HEK293 (cell line): ENCODE data around the gene FBXW11.

Source experiments
- CTCF ChIA-PET: fragments of 350-600 bp; formaldehyde crosslinking; extraction: SDS; loops from one replicate; lab custom pipeline; 2021; ENCODE audit warnings: antibody characterized with exemption; lab: Yijun Ruan, JAX
- POLR2A ChIA-PET: fragments of 300-600 bp; formaldehyde crosslinking; extraction: SDS; loops from one replicate; lab custom pipeline; 2020; ENCODE audit warnings: antibody characterized with exemption, inconsistent platforms; lab: Yijun Ruan, JAX
- H3K27ac ChIP-seq: fragments of 200-500 bp; sonication (Bioruptor generic); 2 replicates; pipeline ENCODE4 v1.5.1; 2014; ENCODE audit warnings: low read depth, low read length, control low read depth, inconsistent platforms; ENCODE audit errors: extremely low read depth
- H3K36me3 ChIP-seq, 2 experiments: fragments of 200-500 bp in 1 of 2; sonication (Bioruptor generic) in 1 of 2; 1 replicate in 1 of 2; 2 replicates in 1 of 2; pipeline ENCODE4 v1.5.1; 2014 to 2017; ENCODE audit warnings: inconsistent platforms in 2 of 2, low read length in 2 of 2; ENCODE audit not compliant: control insufficient read depth in 2 of 2, insufficient read depth in 1 of 2
- H3K4me1 ChIP-seq: fragments of 200-500 bp; sonication (Bioruptor generic); 2 replicates; pipeline ENCODE4 v1.5.1; 2014; ENCODE audit warnings: mild to moderate bottlenecking, low read length, inconsistent platforms; ENCODE audit not compliant: control insufficient read depth, insufficient read depth
- H3K4me3 ChIP-seq: 2 replicates; pipeline ENCODE4 v1.5.1; 2011; ENCODE audit warnings: low read depth, mild to moderate bottlenecking, control low read depth, low read length, moderate library complexity
- H3K9me3 ChIP-seq: fragments of 200-500 bp; sonication (Bioruptor generic); 2 replicates; pipeline ENCODE4 v1.5.1; 2014; ENCODE audit warnings: low read depth, low read length, inconsistent platforms; ENCODE audit not compliant: control insufficient read depth, insufficient read depth
- KLF10 ChIP-seq: fragments of 450-650 bp; IDR thresholded peaks from 2 replicates; pipeline ENCODE4 v1.5.1; 2018; ENCODE audit warnings: missing biosample characterization, mild to moderate bottlenecking, missing genetic modification characterization
- MYNN ChIP-seq: fragments of 450-650 bp; formaldehyde crosslinking; IDR thresholded peaks from 2 replicates; pipeline ENCODE4 v1.5.1; 2016; ENCODE audit warnings: missing biosample characterization, missing genetic modification characterization, borderline replicate concordance
- ZFP41 ChIP-seq: fragments of 450-650 bp; formaldehyde crosslinking; IDR thresholded peaks from 2 replicates; pipeline ENCODE4 v1.5.1; 2016; ENCODE audit warnings: missing biosample characterization, missing genetic modification characterization, borderline replicate concordance
- ZNF112 ChIP-seq: fragments of 450-650 bp; formaldehyde crosslinking; IDR thresholded peaks from 2 replicates; pipeline ENCODE4 v1.5.0; 2017; ENCODE audit warnings: missing biosample characterization, missing genetic modification characterization
- ZNF133 ChIP-seq: fragments of 450-650 bp; formaldehyde crosslinking; IDR thresholded peaks from 2 replicates; pipeline ENCODE4 v1.5.1; 2016; ENCODE audit warnings: missing biosample characterization, missing genetic modification characterization
- ZNF174 ChIP-seq: fragments of 450-650 bp; formaldehyde crosslinking; IDR thresholded peaks from 2 replicates; pipeline ENCODE4 v1.5.0; 2017; ENCODE audit warnings: missing biosample characterization, mild to moderate bottlenecking, missing genetic modification characterization
- ZNF223 ChIP-seq: fragments of 450-650 bp; formaldehyde crosslinking; IDR thresholded peaks from 2 replicates; pipeline ENCODE4 v1.5.1; 2016; ENCODE audit warnings: missing biosample characterization, missing genetic modification characterization
- ZNF274 ChIP-seq, 2 experiments: fragments of 200-500 bp in 1 of 2; fragments of 450-650 bp in 1 of 2; sonication (Bioruptor generic) in 1 of 2; formaldehyde crosslinking in 1 of 2; IDR thresholded peaks; 2 replicates each; pipeline versions ENCODE4 v1.5.1 to v1.6.1; 2014 to 2016; ENCODE audit warnings: borderline replicate concordance in 1 of 2, inconsistent platforms in 1 of 2, low read length in 1 of 2, missing biosample characterization in 1 of 2, missing genetic modification characterization in 1 of 2
- ZNF433 ChIP-seq: fragments of 450-650 bp; formaldehyde crosslinking; IDR thresholded peaks from 2 replicates; pipeline ENCODE4 v1.5.1; 2016; ENCODE audit warnings: missing biosample characterization, missing genetic modification characterization, low read depth
- ZNF48 ChIP-seq: fragments of 450-650 bp; formaldehyde crosslinking; IDR thresholded peaks from 2 replicates; pipeline ENCODE4 v1.5.1; 2016; ENCODE audit warnings: missing biosample characterization, missing genetic modification characterization
- ZNF510 ChIP-seq: fragments of 450-650 bp; formaldehyde crosslinking; IDR thresholded peaks from 2 replicates; pipeline ENCODE4 v1.5.1; 2018; ENCODE audit warnings: mild to moderate bottlenecking, missing genetic modification characterization, missing biosample characterization; ENCODE audit not compliant: insufficient replicate concordance
- ZNF600 ChIP-seq: fragments of 450-650 bp; formaldehyde crosslinking; IDR thresholded peaks from 2 replicates; pipeline ENCODE4 v1.5.1; 2016; ENCODE audit warnings: missing biosample characterization, missing genetic modification characterization
- ZNF654 ChIP-seq: fragments of 450-650 bp; formaldehyde crosslinking; IDR thresholded peaks from 2 replicates; pipeline ENCODE4 v1.5.1; 2016; ENCODE audit warnings: low read depth, missing biosample characterization, missing genetic modification characterization
- TF ChIP-seq, protein P1 (sequence below): fragments of 450-650 bp; formaldehyde crosslinking; conservative IDR thresholded peaks from 2 replicates; pipeline ENCODE4 v1.5.1; 2016; ENCODE audit warnings: low read depth, missing biosample characterization, missing genetic modification characterization
- TF ChIP-seq, protein P2 (sequence below): fragments of 450-650 bp; formaldehyde crosslinking; optimal IDR thresholded peaks from 2 replicates; pipeline ENCODE3; 2016; ENCODE audit warnings: missing biosample characterization, mild to moderate bottlenecking, missing genetic modification characterization
- TF ChIP-seq, protein P3 (sequence below): fragments of 450-650 bp; formaldehyde crosslinking; IDR thresholded peaks from 2 replicates; pipeline ENCODE4 v1.5.1; 2016; ENCODE audit warnings: missing biosample characterization, missing genetic modification characterization
- TF ChIP-seq, protein P4 (sequence below): fragments of 450-650 bp; formaldehyde crosslinking; IDR thresholded peaks from 2 replicates; pipeline ENCODE4 v1.5.1; 2016; ENCODE audit warnings: missing biosample characterization, missing genetic modification characterization, low read depth
- TF ChIP-seq, protein P5 (sequence below): fragments of 450-650 bp; formaldehyde crosslinking; IDR thresholded peaks from 2 replicates; pipeline ENCODE4 v1.5.1; 2017; ENCODE audit warnings: missing biosample characterization, missing genetic modification characterization
- TF ChIP-seq, protein P6 (sequence below): fragments of 450-650 bp; formaldehyde crosslinking; IDR thresholded peaks from 2 replicates; pipeline ENCODE4 v1.5.1; 2017; ENCODE audit warnings: missing biosample characterization, mild to moderate bottlenecking, missing genetic modification characterization, moderate library complexity
- TF ChIP-seq, protein P7 (sequence below): fragments of 450-650 bp; formaldehyde crosslinking; IDR thresholded peaks from 2 replicates; pipeline ENCODE4 v1.5.1; 2016; ENCODE audit warnings: missing biosample characterization, missing genetic modification characterization, borderline replicate concordance
- TF ChIP-seq, protein P8 (sequence below): fragments of 450-650 bp; formaldehyde crosslinking; IDR thresholded peaks from 2 replicates; pipeline ENCODE4 v1.5.1; 2016; ENCODE audit warnings: missing biosample characterization, missing genetic modification characterization

The FBXW11 gene

DNA sequence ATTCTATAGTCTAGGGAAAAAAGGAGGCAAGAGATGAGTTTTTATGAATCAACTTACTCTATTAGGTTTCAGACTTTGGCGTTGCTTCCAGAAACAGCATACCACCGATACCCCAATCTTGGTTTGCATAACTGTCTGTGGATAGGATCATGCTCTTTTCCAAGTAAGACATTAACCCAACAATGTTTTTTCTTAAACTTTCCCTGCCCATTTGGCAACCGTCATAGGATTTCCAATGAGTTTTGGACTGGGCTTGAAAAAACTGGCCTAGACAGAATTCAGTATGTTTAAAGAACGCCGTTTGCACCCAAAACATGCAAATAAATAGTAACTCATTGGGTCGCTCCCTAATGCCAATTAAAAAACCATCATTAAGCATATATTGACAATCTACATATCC is 114.8 kb downstream of the FBXW11 start (continued):
- TF ChIP-seq, protein P1, sequence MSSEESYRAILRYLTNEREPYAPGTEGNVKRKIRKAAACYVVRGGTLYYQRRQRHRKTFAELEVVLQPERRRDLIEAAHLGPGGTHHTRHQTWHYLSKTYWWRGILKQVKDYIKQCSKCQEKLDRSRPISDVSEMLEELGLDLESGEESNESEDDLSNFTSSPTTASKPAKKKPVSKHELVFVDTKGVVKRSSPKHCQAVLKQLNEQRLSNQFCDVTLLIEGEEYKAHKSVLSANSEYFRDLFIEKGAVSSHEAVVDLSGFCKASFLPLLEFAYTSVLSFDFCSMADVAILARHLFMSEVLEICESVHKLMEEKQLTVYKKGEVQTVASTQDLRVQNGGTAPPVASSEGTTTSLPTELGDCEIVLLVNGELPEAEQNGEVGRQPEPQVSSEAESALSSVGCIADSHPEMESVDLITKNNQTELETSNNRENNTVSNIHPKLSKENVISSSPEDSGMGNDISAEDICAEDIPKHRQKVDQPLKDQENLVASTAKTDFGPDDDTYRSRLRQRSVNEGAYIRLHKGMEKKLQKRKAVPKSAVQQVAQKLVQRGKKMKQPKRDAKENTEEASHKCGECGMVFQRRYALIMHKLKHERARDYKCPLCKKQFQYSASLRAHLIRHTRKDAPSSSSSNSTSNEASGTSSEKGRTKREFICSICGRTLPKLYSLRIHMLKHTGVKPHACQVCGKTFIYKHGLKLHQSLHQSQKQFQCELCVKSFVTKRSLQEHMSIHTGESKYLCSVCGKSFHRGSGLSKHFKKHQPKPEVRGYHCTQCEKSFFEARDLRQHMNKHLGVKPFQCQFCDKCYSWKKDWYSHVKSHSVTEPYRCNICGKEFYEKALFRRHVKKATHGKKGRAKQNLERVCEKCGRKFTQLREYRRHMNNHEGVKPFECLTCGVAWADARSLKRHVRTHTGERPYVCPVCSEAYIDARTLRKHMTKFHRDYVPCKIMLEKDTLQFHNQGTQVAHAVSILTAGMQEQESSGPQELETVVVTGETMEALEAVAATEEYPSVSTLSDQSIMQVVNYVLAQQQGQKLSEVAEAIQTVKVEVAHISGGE (tag by site-specific recombination): no peak
- no peak for TF ChIP-seq ZNF274 (IDR thresholded peaks at IDR 0.05; ENCODE audit: low read length)
- TF ChIP-seq ZNF274 (tag by site-specific recombination; IDR thresholded peaks at IDR 0.05; ENCODE audit: borderline replicate concordance): no peak
- TF ChIP-seq MYNN (tag by site-specific recombination): no peak
- TF ChIP-seq, protein P2, sequence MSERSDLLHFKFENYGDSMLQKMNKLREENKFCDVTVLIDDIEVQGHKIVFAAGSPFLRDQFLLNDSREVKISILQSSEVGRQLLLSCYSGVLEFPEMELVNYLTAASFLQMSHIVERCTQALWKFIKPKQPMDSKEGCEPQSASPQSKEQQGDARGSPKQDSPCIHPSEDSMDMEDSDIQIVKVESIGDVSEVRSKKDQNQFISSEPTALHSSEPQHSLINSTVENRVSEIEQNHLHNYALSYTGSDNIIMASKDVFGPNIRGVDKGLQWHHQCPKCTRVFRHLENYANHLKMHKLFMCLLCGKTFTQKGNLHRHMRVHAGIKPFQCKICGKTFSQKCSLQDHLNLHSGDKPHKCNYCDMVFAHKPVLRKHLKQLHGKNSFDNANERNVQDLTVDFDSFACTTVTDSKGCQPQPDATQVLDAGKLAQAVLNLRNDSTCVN: no peak
- TF ChIP-seq KLF10 (tag by site-specific recombination): no peak
- no peak for TF ChIP-seq ZNF600 (tag by site-specific recombination)
- no peak for TF ChIP-seq ZNF433
- TF ChIP-seq ZNF223 (tag by site-specific recombination): no peak

DNA sequence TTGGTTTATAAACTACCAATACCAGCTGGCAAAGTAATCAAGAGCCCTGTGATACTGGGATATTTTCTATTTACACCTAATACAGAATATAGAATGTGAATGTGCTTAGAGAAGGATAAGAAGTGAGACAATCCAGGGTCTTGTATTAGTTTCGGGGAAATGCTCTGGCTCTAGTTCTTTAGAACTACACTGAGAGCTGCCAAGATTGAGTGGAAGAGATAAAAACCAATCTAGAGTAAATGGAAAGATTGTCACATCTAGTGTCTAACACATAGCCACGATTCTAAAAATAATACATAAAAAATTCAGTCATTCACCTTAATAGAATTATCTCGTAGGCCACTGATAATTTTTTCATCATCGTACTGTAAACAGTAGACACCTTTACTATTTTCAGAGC is 115.3 kb downstream of the FBXW11 start:
- H3K27ac ChIP-seq: no peak overlapping the region
- ChIA-PET POLR2A (no interaction called here), CTCF (interaction anchor here (0.5 kb wide), 1 partner anchor 555 kb away, joined by 5 read pairs; no protein-coding TSS in a partner anchor)
- H3K36me3 ChIP-seq: peaks cover 14 to 21% of the 10 kb centered on the region in 2 experiments; a peak in 2 of 3 replicates
- no peaks in the 10 kb centered on the region for H3K4me1 ChIP-seq
- H3K9me3 ChIP-seq: no peaks in the 10 kb centered on the region
- no peak overlapping the region for H3K4me3 ChIP-seq
- no peak for TF ChIP-seq ZFP41 (tag by site-specific recombination)
- no peak for TF ChIP-seq ZNF48 (tag by site-specific recombination)
- TF ChIP-seq, protein P3, sequence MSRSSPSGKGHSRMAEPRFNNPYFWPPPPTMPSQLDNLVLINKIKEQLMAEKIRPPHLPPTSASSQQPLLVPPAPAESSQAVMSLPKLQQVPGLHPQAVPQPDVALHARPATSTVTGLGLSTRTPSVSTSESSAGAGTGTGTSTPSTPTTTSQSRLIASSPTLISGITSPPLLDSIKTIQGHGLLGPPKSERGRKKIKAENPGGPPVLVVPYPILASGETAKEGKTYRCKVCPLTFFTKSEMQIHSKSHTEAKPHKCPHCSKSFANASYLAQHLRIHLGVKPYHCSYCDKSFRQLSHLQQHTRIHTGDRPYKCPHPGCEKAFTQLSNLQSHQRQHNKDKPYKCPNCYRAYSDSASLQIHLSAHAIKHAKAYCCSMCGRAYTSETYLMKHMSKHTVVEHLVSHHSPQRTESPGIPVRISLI: no peak
- TF ChIP-seq, protein P4, sequence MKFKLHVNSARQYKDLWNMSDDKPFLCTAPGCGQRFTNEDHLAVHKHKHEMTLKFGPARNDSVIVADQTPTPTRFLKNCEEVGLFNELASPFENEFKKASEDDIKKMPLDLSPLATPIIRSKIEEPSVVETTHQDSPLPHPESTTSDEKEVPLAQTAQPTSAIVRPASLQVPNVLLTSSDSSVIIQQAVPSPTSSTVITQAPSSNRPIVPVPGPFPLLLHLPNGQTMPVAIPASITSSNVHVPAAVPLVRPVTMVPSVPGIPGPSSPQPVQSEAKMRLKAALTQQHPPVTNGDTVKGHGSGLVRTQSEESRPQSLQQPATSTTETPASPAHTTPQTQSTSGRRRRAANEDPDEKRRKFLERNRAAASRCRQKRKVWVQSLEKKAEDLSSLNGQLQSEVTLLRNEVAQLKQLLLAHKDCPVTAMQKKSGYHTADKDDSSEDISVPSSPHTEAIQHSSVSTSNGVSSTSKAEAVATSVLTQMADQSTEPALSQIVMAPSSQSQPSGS: no peak
- TF ChIP-seq, protein P5, sequence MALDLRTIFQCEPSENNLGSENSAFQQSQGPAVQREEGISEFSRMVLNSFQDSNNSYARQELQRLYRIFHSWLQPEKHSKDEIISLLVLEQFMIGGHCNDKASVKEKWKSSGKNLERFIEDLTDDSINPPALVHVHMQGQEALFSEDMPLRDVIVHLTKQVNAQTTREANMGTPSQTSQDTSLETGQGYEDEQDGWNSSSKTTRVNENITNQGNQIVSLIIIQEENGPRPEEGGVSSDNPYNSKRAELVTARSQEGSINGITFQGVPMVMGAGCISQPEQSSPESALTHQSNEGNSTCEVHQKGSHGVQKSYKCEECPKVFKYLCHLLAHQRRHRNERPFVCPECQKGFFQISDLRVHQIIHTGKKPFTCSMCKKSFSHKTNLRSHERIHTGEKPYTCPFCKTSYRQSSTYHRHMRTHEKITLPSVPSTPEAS (tag by site-specific recombination): no peak
- TF ChIP-seq ZNF133 (tag by site-specific recombination): no peak
- TF ChIP-seq, protein P6, sequence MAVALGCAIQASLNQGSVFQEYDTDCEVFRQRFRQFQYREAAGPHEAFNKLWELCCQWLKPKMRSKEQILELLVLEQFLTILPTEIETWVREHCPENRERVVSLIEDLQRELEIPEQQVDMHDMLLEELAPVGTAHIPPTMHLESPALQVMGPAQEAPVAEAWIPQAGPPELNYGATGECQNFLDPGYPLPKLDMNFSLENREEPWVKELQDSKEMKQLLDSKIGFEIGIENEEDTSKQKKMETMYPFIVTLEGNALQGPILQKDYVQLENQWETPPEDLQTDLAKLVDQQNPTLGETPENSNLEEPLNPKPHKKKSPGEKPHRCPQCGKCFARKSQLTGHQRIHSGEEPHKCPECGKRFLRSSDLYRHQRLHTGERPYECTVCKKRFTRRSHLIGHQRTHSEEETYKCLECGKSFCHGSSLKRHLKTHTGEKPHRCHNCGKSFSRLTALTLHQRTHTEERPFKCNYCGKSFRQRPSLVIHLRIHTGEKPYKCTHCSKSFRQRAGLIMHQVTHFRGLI (tag by site-specific recombination): no peak
- TF ChIP-seq, protein P7, sequence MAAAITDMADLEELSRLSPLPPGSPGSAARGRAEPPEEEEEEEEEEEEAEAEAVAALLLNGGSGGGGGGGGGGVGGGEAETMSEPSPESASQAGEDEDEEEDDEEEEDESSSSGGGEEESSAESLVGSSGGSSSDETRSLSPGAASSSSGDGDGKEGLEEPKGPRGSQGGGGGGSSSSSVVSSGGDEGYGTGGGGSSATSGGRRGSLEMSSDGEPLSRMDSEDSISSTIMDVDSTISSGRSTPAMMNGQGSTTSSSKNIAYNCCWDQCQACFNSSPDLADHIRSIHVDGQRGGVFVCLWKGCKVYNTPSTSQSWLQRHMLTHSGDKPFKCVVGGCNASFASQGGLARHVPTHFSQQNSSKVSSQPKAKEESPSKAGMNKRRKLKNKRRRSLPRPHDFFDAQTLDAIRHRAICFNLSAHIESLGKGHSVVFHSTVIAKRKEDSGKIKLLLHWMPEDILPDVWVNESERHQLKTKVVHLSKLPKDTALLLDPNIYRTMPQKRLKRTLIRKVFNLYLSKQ (tag by site-specific recombination): no peak
- TF ChIP-seq, protein P8, sequence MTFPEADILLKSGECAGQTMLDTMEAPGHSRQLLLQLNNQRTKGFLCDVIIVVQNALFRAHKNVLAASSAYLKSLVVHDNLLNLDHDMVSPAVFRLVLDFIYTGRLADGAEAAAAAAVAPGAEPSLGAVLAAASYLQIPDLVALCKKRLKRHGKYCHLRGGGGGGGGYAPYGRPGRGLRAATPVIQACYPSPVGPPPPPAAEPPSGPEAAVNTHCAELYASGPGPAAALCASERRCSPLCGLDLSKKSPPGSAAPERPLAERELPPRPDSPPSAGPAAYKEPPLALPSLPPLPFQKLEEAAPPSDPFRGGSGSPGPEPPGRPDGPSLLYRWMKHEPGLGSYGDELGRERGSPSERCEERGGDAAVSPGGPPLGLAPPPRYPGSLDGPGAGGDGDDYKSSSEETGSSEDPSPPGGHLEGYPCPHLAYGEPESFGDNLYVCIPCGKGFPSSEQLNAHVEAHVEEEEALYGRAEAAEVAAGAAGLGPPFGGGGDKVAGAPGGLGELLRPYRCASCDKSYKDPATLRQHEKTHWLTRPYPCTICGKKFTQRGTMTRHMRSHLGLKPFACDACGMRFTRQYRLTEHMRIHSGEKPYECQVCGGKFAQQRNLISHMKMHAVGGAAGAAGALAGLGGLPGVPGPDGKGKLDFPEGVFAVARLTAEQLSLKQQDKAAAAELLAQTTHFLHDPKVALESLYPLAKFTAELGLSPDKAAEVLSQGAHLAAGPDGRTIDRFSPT (tag by site-specific recombination): no peak
- TF ChIP-seq ZNF654 (tag by site-specific recombination): no peak
- no peak for TF ChIP-seq ZNF112 (tag by site-specific recombination)
- no peak for TF ChIP-seq ZNF510 (tag by site-specific recombination)
- TF ChIP-seq ZNF174 (tag by site-specific recombination): no peak
